ENCODE data around the gene PLA1A.

DNA sequence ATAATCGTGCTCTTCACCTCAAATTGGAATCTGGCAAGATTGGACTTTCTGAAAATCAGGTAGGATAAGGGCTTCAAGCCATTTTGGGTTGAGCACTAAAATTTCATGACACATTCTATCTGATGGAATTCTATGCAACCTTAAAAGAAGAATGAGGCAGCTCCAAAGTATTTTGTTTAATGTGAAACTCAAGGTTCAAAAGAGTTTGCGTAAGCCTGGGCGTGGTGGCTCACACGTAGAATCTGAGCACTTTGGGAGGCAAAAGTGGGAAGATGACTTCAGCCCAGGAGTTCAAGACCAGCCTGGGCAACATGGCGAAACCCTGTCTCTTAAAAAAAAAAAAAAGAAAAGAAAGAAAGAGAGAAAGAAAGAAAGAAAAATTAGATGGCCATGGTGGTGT is 3.6 kb upstream of the PLA1A start:
- no peak for TF ChIP-seq POLR2AphosphoS5 (IDR thresholded peaks at IDR 0.05)
- TF ChIP-seq, protein P1, sequence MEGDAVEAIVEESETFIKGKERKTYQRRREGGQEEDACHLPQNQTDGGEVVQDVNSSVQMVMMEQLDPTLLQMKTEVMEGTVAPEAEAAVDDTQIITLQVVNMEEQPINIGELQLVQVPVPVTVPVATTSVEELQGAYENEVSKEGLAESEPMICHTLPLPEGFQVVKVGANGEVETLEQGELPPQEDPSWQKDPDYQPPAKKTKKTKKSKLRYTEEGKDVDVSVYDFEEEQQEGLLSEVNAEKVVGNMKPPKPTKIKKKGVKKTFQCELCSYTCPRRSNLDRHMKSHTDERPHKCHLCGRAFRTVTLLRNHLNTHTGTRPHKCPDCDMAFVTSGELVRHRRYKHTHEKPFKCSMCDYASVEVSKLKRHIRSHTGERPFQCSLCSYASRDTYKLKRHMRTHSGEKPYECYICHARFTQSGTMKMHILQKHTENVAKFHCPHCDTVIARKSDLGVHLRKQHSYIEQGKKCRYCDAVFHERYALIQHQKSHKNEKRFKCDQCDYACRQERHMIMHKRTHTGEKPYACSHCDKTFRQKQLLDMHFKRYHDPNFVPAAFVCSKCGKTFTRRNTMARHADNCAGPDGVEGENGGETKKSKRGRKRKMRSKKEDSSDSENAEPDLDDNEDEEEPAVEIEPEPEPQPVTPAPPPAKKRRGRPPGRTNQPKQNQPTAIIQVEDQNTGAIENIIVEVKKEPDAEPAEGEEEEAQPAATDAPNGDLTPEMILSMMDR (IDR thresholded peaks at IDR 0.05) = no peak
